Calu3 (cell line): ENCODE results near the gene GPR158. TPM values are rescaled to one million over a fixed set of nuclear protein-coding genes. Genes with fewer than 3 reads are reported as not detected.

Experiments used
- BruUV-seq: library from RNA; stranded (reverse); fragments of 400-500 nt; replicated peaks from 2 replicates; lab custom pipeline; 2021; lab: Mats Ljungman, UMichigan
- CTCF ChIA-PET: fragments of 300-600 bp; sonication (Branson Sonifier 250); formaldehyde crosslinking; loops from one replicate; lab custom pipeline; 2022; ENCODE audit warnings: antibody characterized with exemption; lab: Charles Lee
- DNase-seq: peaks from one replicate; pipeline ENCODE4 v3.0.0; 2022
- H3K27ac Mint-ChIP-seq: one replicate; pipeline ENCODE4 v1.8.0; 2022; ENCODE audit warnings: mixed read lengths; ENCODE audit not compliant: unreplicated experiment
- H3K27me3 Mint-ChIP-seq: one replicate; pipeline ENCODE4 v1.8.0; 2022; ENCODE audit warnings: mixed read lengths; ENCODE audit not compliant: unreplicated experiment
- H3K36me3 Mint-ChIP-seq: one replicate; pipeline ENCODE4 v1.8.0; 2022; ENCODE audit warnings: mild to moderate bottlenecking, moderate library complexity, mixed read lengths; ENCODE audit not compliant: insufficient read depth, unreplicated experiment
- H3K4me1 Mint-ChIP-seq: one replicate; pipeline ENCODE4 v1.8.0; 2022; ENCODE audit warnings: mild to moderate bottlenecking, low read depth, mixed read lengths; ENCODE audit not compliant: unreplicated experiment
- H3K4me3 Mint-ChIP-seq: one replicate; pipeline ENCODE4 v1.8.0; 2022; ENCODE audit warnings: mild to moderate bottlenecking, low read depth, moderate library complexity, mixed read lengths; ENCODE audit not compliant: unreplicated experiment
- H3K9me3 Mint-ChIP-seq: one replicate; pipeline ENCODE4 v1.8.0; 2022; ENCODE audit warnings: low read depth, mixed read lengths; ENCODE audit not compliant: unreplicated experiment
- CTCF ChIP-seq: fragments of 200-600 bp; IDR thresholded peaks from one replicate; pipeline ENCODE4 v1.8.0; 2022; ENCODE audit warnings: antibody characterized with exemption; ENCODE audit not compliant: unreplicated experiment
- intact Hi-C: fragments of 100-400 bp; cut with micrococcal nuclease; formaldehyde crosslinking; loops from one replicate; pipeline ENCODE4 v1.10.0; 2022; ENCODE audit not compliant: unreplicated experiment
- total RNA-seq: library from RNA; stranded (reverse); gene quantifications from 2 replicates; pipeline ENCODE4 v1.2.3, GENCODE V29; 2022

The GPR158 gene
- total RNA-seq, 1 experiment from 2014 or later: not detected

GRCh38 chr10:25180801-25181200, 6.0 kb downstream of the GPR158 start:
- H3K9me3 Mint-ChIP-seq: no peaks in the 10 kb centered on the region
- H3K4me1 Mint-ChIP-seq: no peaks in the 10 kb centered on the region
- TF ChIP-seq CTCF: no peak
- no TSS peak for BruUV-seq
- no peak overlapping the region for H3K27ac Mint-ChIP-seq
- CTCF ChIA-PET: no interaction called here
- intact Hi-C loops: no loop called here
- H3K4me3 Mint-ChIP-seq: no peak overlapping the region
- H3K36me3 Mint-ChIP-seq: no peaks in the 10 kb centered on the region
- DNase-seq: no peak
- peaks cover 48% of the 10 kb centered on the region for H3K27me3 Mint-ChIP-seq

DNA sequence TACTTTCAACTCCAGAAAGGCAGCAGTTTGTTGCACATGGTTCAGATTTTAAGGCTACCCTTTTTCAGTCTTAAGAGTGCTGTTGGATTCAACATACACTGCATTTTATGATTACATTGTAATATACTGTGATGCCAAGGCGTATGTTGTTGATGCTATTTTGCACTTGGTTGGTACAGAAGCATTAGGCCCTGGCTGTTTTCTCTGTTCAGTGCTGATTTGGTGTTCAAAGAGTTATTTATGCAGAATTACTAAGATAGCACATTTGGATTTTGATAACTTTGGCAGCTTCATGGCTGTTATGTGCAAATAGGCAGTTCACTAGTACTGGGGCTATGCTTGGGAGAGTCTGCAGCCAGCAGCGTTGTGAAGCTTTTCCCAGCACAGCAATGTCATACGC, 7.8 kb downstream of the GPR158 start:
- Mint-ChIP-seq H3K36me3 (no peaks in the 10 kb centered on the region), H3K27ac (no peak overlapping the region), H3K4me3 (no peak overlapping the region), H3K9me3 (no peaks in the 10 kb centered on the region), H3K27me3 (peaks cover 39% of the 10 kb centered on the region), H3K4me1 (no peaks in the 10 kb centered on the region)
- no peak for TF ChIP-seq CTCF
- no TSS peak for BruUV-seq
- intact Hi-C loops: no loop called here
- DNase-seq: no peak
- CTCF ChIA-PET: no interaction called here

- H3K36me3 Mint-ChIP-seq: no peaks in the 10 kb centered on the region
- TF ChIP-seq CTCF: no peak
- no peak overlapping the region for H3K27ac Mint-ChIP-seq
- no peak overlapping the region for H3K4me3 Mint-ChIP-seq
- CTCF ChIA-PET: interaction anchor here (1.2 kb wide), 1 partner anchor 12 kb away, joined by 3 read pairs; no protein-coding TSS in a partner anchor
- no peaks in the 10 kb centered on the region for H3K4me1 Mint-ChIP-seq
- peaks cover 4% of the 10 kb centered on the region for H3K27me3 Mint-ChIP-seq
- no peak for DNase-seq
- intact Hi-C loops: no loop called here
- peaks cover 2% of the 10 kb centered on the region for H3K9me3 Mint-ChIP-seq
- BruUV-seq: no TSS peak
Observed at GRCh38 chr10:25191162-25191895, 16.5 kb downstream of the GPR158 start.

GRCh38 chr10:25198151-25198550, 23.4 kb downstream of the GPR158 start:
- CTCF ChIA-PET: no interaction called here
- no peaks in the 10 kb centered on the region for H3K27me3 Mint-ChIP-seq
- H3K36me3 Mint-ChIP-seq: no peaks in the 10 kb centered on the region
- H3K9me3 Mint-ChIP-seq: peaks cover 2% of the 10 kb centered on the region
- no peak for DNase-seq
- no peak for TF ChIP-seq CTCF
- BruUV-seq: no TSS peak
- no peak overlapping the region for H3K4me3 Mint-ChIP-seq
- no peak overlapping the region for H3K27ac Mint-ChIP-seq
- H3K4me1 Mint-ChIP-seq: no peaks in the 10 kb centered on the region
- intact Hi-C loops: no loop called here
